PC-9 (cell line): Measurements from ENCODE around the gene ZFAND3.

Source experiments
- CTCF ChIP-seq: fragments of 200-600 bp; sonication (generic); conservative IDR thresholded peaks from 2 replicates; pipeline ENCODE4 v1.6.1; 2017; ENCODE audit warnings: mixed run types, antibody characterized with exemption, mild to moderate bottlenecking, moderate library complexity
- EZH2 ChIP-seq: fragments of 200-600 bp; sonication (generic); IDR thresholded peaks from 2 replicates; pipeline ENCODE4 v1.8.0; 2017; ENCODE audit warnings: antibody characterized with exemption, low read depth

- TF ChIP-seq CTCF (no peak), EZH2 (no peak)
Observed at GRCh38 chr6:38174315-38174714, 354.8 kb downstream of the ZFAND3 start.
